ENCODE results near the gene LMBR1.

- TF ChIP-seq CTCF (IDR thresholded peaks at IDR 0.05; ENCODE audit: low read depth, low read length, poor library complexity, severe bottlenecking) (peak; percentile 39), EZH2phosphoT487 (IDR thresholded peaks at IDR 0.05; ENCODE audit: borderline replicate concordance, low read length) (no peak)
Observed at GRCh38 chr7:156764016-156764669, 128.8 kb downstream of the LMBR1 start.

All from DOHH2 (cell line).